Esophagus squamous epithelium (tissue), 4 donors: ENCODE measurements around the gene ITGB2.

Experiments
- CTCF ChIP-seq, 6 experiments: fragments of 450-650 bp in 4 of 6; fragments of 200-600 bp in 2 of 6; sonication (generic) in 2 of 6; IDR thresholded peaks; one replicate each; pipeline ENCODE4 v1.5.1; 2016 to 2019; ENCODE audit warnings: antibody characterized with exemption in 6 of 6, mild to moderate bottlenecking in 4 of 6, moderate library complexity in 4 of 6
- POLR2A ChIP-seq, 4 donors: fragments of 450-650 bp; IDR thresholded peaks; one replicate each; pipeline ENCODE4 v1.6.1; 2017; ENCODE audit warnings: antibody characterized with exemption in 4 of 4, mild to moderate bottlenecking in 4 of 4, moderate library complexity in 3 of 4

- TF ChIP-seq CTCF (IDR thresholded peaks at IDR 0.05) (no peak), POLR2A (IDR thresholded peaks at IDR 0.05) (no peak)
These were observed 13.6 kb upstream of the ITGB2 start for GRCh38 chr21:44934276-44934675.
